SK-N-SH (cell line): ENCODE data around the gene SEPTIN11.

Source experiments
- EP300 ChIP-seq, 2 experiments: IDR thresholded peaks; 2 replicates each; pipeline versions ENCODE4 v1.4.0 to v1.6.1; 2012; ENCODE audit warnings: borderline replicate concordance in 1 of 2, low read depth in 1 of 2, low read length in 1 of 2
- EZH2phosphoT487 ChIP-seq: fragments of 200-600 bp; sonication (generic); IDR thresholded peaks from 2 replicates; pipeline ENCODE4 v1.6.1; 2017; ENCODE audit warnings: low read depth, mixed run types, mild to moderate bottlenecking, antibody characterized with exemption, moderate library complexity, borderline replicate concordance
- POLR2AphosphoS5 ChIP-seq: IDR thresholded peaks from 2 replicates; pipeline ENCODE4 v1.6.1; 2012; ENCODE audit warnings: low read depth, low read length
- TCF12 ChIP-seq: IDR thresholded peaks from 2 replicates; pipeline ENCODE4 v1.4.0; 2012
- YY1 ChIP-seq: IDR thresholded peaks from 2 replicates; pipeline ENCODE4 v1.4.0; 2012; ENCODE audit warnings: low read depth, mild to moderate bottlenecking
- TF ChIP-seq, protein P1 (sequence below): fragments of 200-600 bp; sonication (generic); IDR thresholded peaks from 2 replicates; pipeline ENCODE4 v1.6.1; 2017; ENCODE audit warnings: antibody characterized with exemption, mild to moderate bottlenecking, moderate library complexity
- TF ChIP-seq, protein P2 (sequence below): IDR thresholded peaks from 2 replicates; pipeline ENCODE4 v1.6.1; 2012; ENCODE audit warnings: mild to moderate bottlenecking, low read depth, low read length, moderate library complexity
- TF ChIP-seq, protein P3 (sequence below): fragments of 150-350 bp; IDR thresholded peaks from 2 replicates; pipeline ENCODE4 v1.6.1; 2017; ENCODE audit warnings: antibody characterized with exemption, low read length, low read depth, borderline replicate concordance

DNA sequence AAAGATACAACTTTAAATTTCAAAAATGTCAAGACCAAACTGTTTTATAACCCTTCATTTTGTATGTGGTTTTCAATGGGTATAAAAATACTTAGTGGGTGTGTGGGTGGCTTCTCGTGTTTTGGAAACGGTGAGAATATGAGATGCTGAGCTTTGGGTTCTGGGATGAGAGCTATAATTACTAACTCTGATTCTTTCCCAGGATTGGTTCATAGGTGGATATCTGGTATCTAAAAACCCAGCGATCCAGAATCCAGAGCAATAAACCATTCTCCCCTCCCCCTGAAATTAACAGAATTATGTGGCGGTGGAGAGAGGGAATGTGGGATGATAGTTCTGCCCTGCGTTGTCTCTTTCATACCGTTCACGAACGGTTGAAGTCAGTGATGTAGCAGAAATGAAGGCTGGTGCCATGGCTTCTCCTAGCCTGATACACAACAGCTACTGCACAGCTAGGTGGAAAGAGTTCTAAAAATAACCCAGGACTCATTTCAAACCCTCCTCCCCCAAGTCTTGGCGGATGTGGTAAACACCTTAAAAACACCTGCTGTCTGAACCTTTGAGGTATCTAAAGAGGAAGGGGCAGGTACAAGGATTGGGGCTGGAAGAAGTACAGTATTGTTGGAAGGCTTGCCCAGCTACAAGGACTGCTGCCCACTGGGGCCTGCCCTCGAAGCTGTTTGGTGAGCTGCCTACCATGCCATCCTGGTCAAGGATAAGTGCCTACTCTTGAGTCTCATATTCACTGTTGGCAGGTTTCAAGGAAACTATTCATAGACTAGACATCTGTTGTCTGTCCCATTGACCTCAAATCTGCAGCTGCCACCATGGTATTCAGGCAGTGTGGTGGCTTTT lies 44.5 kb downstream of the SEPTIN11 start:
- TF ChIP-seq, protein P1, sequence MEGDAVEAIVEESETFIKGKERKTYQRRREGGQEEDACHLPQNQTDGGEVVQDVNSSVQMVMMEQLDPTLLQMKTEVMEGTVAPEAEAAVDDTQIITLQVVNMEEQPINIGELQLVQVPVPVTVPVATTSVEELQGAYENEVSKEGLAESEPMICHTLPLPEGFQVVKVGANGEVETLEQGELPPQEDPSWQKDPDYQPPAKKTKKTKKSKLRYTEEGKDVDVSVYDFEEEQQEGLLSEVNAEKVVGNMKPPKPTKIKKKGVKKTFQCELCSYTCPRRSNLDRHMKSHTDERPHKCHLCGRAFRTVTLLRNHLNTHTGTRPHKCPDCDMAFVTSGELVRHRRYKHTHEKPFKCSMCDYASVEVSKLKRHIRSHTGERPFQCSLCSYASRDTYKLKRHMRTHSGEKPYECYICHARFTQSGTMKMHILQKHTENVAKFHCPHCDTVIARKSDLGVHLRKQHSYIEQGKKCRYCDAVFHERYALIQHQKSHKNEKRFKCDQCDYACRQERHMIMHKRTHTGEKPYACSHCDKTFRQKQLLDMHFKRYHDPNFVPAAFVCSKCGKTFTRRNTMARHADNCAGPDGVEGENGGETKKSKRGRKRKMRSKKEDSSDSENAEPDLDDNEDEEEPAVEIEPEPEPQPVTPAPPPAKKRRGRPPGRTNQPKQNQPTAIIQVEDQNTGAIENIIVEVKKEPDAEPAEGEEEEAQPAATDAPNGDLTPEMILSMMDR = no peak
- TF ChIP-seq EP300 (IDR thresholded peaks at IDR 0.05; ENCODE audit: borderline replicate concordance in 1 of 2, low read depth in 1 of 2, low read length in 1 of 2) (no peak), POLR2AphosphoS5 (no peak), TCF12 (no peak), EZH2phosphoT487 (no peak), YY1 (no peak)
- TF ChIP-seq, protein P2, sequence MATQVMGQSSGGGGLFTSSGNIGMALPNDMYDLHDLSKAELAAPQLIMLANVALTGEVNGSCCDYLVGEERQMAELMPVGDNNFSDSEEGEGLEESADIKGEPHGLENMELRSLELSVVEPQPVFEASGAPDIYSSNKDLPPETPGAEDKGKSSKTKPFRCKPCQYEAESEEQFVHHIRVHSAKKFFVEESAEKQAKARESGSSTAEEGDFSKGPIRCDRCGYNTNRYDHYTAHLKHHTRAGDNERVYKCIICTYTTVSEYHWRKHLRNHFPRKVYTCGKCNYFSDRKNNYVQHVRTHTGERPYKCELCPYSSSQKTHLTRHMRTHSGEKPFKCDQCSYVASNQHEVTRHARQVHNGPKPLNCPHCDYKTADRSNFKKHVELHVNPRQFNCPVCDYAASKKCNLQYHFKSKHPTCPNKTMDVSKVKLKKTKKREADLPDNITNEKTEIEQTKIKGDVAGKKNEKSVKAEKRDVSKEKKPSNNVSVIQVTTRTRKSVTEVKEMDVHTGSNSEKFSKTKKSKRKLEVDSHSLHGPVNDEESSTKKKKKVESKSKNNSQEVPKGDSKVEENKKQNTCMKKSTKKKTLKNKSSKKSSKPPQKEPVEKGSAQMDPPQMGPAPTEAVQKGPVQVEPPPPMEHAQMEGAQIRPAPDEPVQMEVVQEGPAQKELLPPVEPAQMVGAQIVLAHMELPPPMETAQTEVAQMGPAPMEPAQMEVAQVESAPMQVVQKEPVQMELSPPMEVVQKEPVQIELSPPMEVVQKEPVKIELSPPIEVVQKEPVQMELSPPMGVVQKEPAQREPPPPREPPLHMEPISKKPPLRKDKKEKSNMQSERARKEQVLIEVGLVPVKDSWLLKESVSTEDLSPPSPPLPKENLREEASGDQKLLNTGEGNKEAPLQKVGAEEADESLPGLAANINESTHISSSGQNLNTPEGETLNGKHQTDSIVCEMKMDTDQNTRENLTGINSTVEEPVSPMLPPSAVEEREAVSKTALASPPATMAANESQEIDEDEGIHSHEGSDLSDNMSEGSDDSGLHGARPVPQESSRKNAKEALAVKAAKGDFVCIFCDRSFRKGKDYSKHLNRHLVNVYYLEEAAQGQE = no peak
- TF ChIP-seq, protein P3, sequence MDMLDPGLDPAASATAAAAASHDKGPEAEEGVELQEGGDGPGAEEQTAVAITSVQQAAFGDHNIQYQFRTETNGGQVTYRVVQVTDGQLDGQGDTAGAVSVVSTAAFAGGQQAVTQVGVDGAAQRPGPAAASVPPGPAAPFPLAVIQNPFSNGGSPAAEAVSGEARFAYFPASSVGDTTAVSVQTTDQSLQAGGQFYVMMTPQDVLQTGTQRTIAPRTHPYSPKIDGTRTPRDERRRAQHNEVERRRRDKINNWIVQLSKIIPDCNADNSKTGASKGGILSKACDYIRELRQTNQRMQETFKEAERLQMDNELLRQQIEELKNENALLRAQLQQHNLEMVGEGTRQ = no peak
